IMR-90 (cell line): Measurements from ENCODE around the gene UBXN6. TPM values are rescaled to one million over a fixed set of nuclear protein-coding genes. Genes with fewer than 3 reads are reported as not detected.

Experiments
- ATAC-seq: fragments of 200-7000 bp; cut with Tn5 transposase; 2 replicates; pipeline ENCODE4 v1.9.1; 2020; ENCODE audit warnings: low read depth, mild to moderate bottlenecking, moderate library complexity
- BruUV-seq: library from RNA; stranded (reverse); fragments of 400-500 nt; replicated peaks from 2 replicates; lab custom pipeline; 2021; lab: Mats Ljungman, UMichigan
- CTCF ChIA-PET: fragments of 300-600 bp; formaldehyde crosslinking; extraction: SDS; loops from one replicate; lab custom pipeline; 2021; ENCODE audit warnings: antibody characterized with exemption; lab: Yijun Ruan, JAX
- POLR2A ChIA-PET: fragments of 300-600 bp; sonication (Branson Sonifier 250); formaldehyde crosslinking; loops from one replicate; lab custom pipeline; 2022; ENCODE audit warnings: antibody characterized with exemption; ENCODE audit not compliant: unreplicated experiment; lab: Charles Lee
- DNase-seq: peaks from one replicate; pipeline ENCODE4 v3.0.0; 2013
- H2AFZ ChIP-seq: replicated peaks from 2 replicates; pipeline ENCODE3; 2013; ENCODE audit warnings: low read length, mild to moderate bottlenecking; ENCODE audit not compliant: poor library complexity
- H2AK5ac ChIP-seq: 2 replicates; pipeline ENCODE4 v1.6.1; 2013; ENCODE audit warnings: low read depth, low read length, inconsistent platforms
- H2AK9ac ChIP-seq: replicated peaks from 2 replicates; pipeline ENCODE3; 2013; ENCODE audit warnings: mild to moderate bottlenecking, low read depth, low read length, moderate library complexity; ENCODE audit not compliant: poor library complexity
- H2BK120ac ChIP-seq: 2 replicates; pipeline ENCODE4 v1.6.1; 2013; ENCODE audit warnings: low read depth, low read length, inconsistent platforms
- H2BK15ac ChIP-seq: 3 replicates; pipeline ENCODE4 v1.6.1; 2013; ENCODE audit warnings: low read depth, low read length, inconsistent platforms
- H2BK20ac ChIP-seq: 2 replicates; pipeline ENCODE4 v1.6.1; 2013; ENCODE audit warnings: low read depth, mild to moderate bottlenecking, inconsistent platforms, low read length, moderate library complexity
- H2BK5ac ChIP-seq: 2 replicates; pipeline ENCODE4 v1.6.1; 2013; ENCODE audit warnings: mild to moderate bottlenecking, low read depth, low read length, inconsistent platforms; ENCODE audit not compliant: poor library complexity, severe bottlenecking
- H3K14ac ChIP-seq: replicated peaks from 2 replicates; pipeline ENCODE4 v1.6.1; 2013; ENCODE audit warnings: low read depth, low read length, inconsistent platforms
- H3K18ac ChIP-seq: 2 replicates; pipeline ENCODE4 v1.6.1; 2013; ENCODE audit warnings: low read depth, low read length, control low read depth
- H3K23ac ChIP-seq: 2 replicates; pipeline ENCODE4 v1.6.1; 2013; ENCODE audit warnings: low read depth, low read length, inconsistent platforms
- H3K27ac ChIP-seq: 2 replicates; pipeline ENCODE4 v1.5.1; 2013; ENCODE audit warnings: mild to moderate bottlenecking, control low read depth, low read length; ENCODE audit not compliant: insufficient read depth
- H3K27me3 ChIP-seq: 2 replicates; pipeline ENCODE4 v1.6.1; 2013; ENCODE audit warnings: low read length; ENCODE audit not compliant: control insufficient read depth, insufficient read depth
- H3K36me3 ChIP-seq: 2 replicates; pipeline ENCODE4 v1.6.1; 2013; ENCODE audit warnings: low read length, mixed read lengths; ENCODE audit not compliant: control insufficient read depth, insufficient read depth
- H3K4ac ChIP-seq: 2 replicates; pipeline ENCODE4 v1.6.1; 2013; ENCODE audit warnings: low read depth, low read length, inconsistent platforms
- H3K4me1 ChIP-seq: 2 replicates; pipeline ENCODE4 v1.6.1; 2013; ENCODE audit warnings: low read length, mixed read lengths; ENCODE audit not compliant: control insufficient read depth, insufficient read depth
- H3K4me2 ChIP-seq: 2 replicates; pipeline ENCODE4 v1.6.1; 2013; ENCODE audit warnings: low read depth, mild to moderate bottlenecking, control low read depth, low read length, moderate library complexity
- H3K4me3 ChIP-seq: 2 replicates; pipeline ENCODE4 v1.5.1; 2013; ENCODE audit warnings: low read depth, mild to moderate bottlenecking, control low read depth, low read length, moderate library complexity; ENCODE audit not compliant: insufficient read depth
- H3K56ac ChIP-seq: 2 replicates; pipeline ENCODE4 v1.6.1; 2013; ENCODE audit warnings: low read length, inconsistent platforms; ENCODE audit not compliant: insufficient read depth; ENCODE audit errors: extremely low read depth
- H3K79me1 ChIP-seq, 2 experiments: 2 replicates each; pipeline ENCODE4 v1.6.1; 2013; ENCODE audit warnings: low read length in 2 of 2, inconsistent platforms in 1 of 2, low read depth in 1 of 2
- H3K9ac ChIP-seq: 2 replicates; pipeline ENCODE4 v1.6.1; 2013; ENCODE audit warnings: low read depth, low read length, control low read depth
- H3K9me1 ChIP-seq: 2 replicates; pipeline ENCODE4 v1.6.1; 2013; ENCODE audit warnings: low read length, inconsistent platforms; ENCODE audit not compliant: insufficient read depth
- H3K9me3 ChIP-seq: 2 replicates; pipeline ENCODE4 v1.6.1; 2013; ENCODE audit warnings: low read length; ENCODE audit not compliant: control insufficient read depth, insufficient read depth
- H4K20me1 ChIP-seq: 2 replicates; pipeline ENCODE4 v1.6.1; 2013; ENCODE audit warnings: low read length, inconsistent platforms; ENCODE audit not compliant: insufficient read depth
- H4K5ac ChIP-seq: 2 replicates; pipeline ENCODE4 v1.6.1; 2013; ENCODE audit warnings: mild to moderate bottlenecking, low read depth, low read length, control low read depth
- H4K8ac ChIP-seq, 2 experiments: 2 replicates each; pipeline ENCODE4 v1.6.1; 2013; ENCODE audit warnings: low read depth in 2 of 2, low read length in 2 of 2, control low read depth in 1 of 2, inconsistent platforms in 1 of 2
- H4K91ac ChIP-seq: 2 replicates; pipeline ENCODE4 v1.6.1; 2013; ENCODE audit warnings: low read depth, low read length, inconsistent platforms; ENCODE audit not compliant: insufficient read depth
- CHD1 ChIP-seq: IDR thresholded peaks from 2 replicates; pipeline ENCODE4 v1.6.1; 2012; ENCODE audit warnings: low read depth, low read length, improper control_type of control experiment
- CTCF ChIP-seq: conservative IDR thresholded peaks from 2 replicates; pipeline ENCODE4 v1.5.1; 2012; ENCODE audit warnings: mild to moderate bottlenecking, low read depth, low read length, improper control_type of control experiment
- ELK1 ChIP-seq: fragments of 150-350 bp; IDR thresholded peaks from 2 replicates; pipeline ENCODE4 v1.6.1; 2016; ENCODE audit warnings: low read depth, mild to moderate bottlenecking, low read length, moderate library complexity, borderline replicate concordance
- FOS ChIP-seq: fragments of 150-350 bp; IDR thresholded peaks from 2 replicates; pipeline ENCODE4 v1.6.1; 2016; ENCODE audit warnings: low read depth, low read length
- MAZ ChIP-seq: IDR thresholded peaks from 2 replicates; pipeline ENCODE4 v1.6.1; 2012; ENCODE audit warnings: low read depth, mild to moderate bottlenecking, low read length, improper control_type of control experiment, moderate library complexity, borderline replicate concordance
- MXI1 ChIP-seq: IDR thresholded peaks from 2 replicates; pipeline ENCODE4 v1.6.1; 2012; ENCODE audit warnings: low read depth, mild to moderate bottlenecking, low read length, moderate library complexity, borderline replicate concordance
- NFE2L2 ChIP-seq: fragments of 150-350 bp; IDR thresholded peaks from 2 replicates; pipeline ENCODE4 v1.6.1; 2016; ENCODE audit warnings: low read depth, mild to moderate bottlenecking, low read length
- POLR2A ChIP-seq: IDR thresholded peaks from 2 replicates; pipeline ENCODE4 v1.6.1; 2012; ENCODE audit warnings: mild to moderate bottlenecking, low read depth, low read length
- RAD21 ChIP-seq: IDR thresholded peaks from 2 replicates; pipeline ENCODE4 v1.6.1; 2012; ENCODE audit warnings: low read length, improper control_type of control experiment
- RCOR1 ChIP-seq: IDR thresholded peaks from 2 replicates; pipeline ENCODE4 v1.6.1; 2012; ENCODE audit warnings: mild to moderate bottlenecking, low read length, improper control_type of control experiment; ENCODE audit not compliant: insufficient replicate concordance
- RFX5 ChIP-seq: IDR thresholded peaks from 2 replicates; pipeline ENCODE4 v1.8.0; 2012; ENCODE audit warnings: low read depth, mild to moderate bottlenecking, low read length, moderate library complexity
- SMC3 ChIP-seq: fragments of 150-350 bp; IDR thresholded peaks from 2 replicates; pipeline ENCODE4 v1.6.1; 2016; ENCODE audit warnings: low read depth, mild to moderate bottlenecking, antibody characterized with exemption, low read length, moderate library complexity
- WGBS, 2 experiments: methylation state at CpG; one replicate each; pipeline versions ENCODE4 v1.1.5 to v1.1.7; 2013; ENCODE audit warnings: missing lambda C conversion rate in 2 of 2; ENCODE audit not compliant: insufficient read length in 1 of 2; ENCODE audit errors: extremely low coverage in 2 of 2; 5-methylcytosine and 5-hydroxymethylcytosine counted together
- dilution Hi-C: fragments of 300-500 bp; cut with HindIII; formaldehyde crosslinking; loops from one replicate; pipeline ENCODE4 v1.14.3; 2018; ENCODE audit warnings: low sequenced_read_pairs; ENCODE audit not compliant: unreplicated experiment
- in situ Hi-C: fragments of 300-500 bp; cut with MboI; formaldehyde crosslinking; loops from 3 replicates; pipeline ENCODE4 v1.14.3; 2019; ENCODE audit warnings: low sequenced_read_pairs, inconsistent platforms, mixed read lengths
- intact Hi-C: fragments of 100-400 bp; cut with micrococcal nuclease; formaldehyde crosslinking; loops from 2 replicates; pipeline ENCODE4 v1.10.0; 2022
- polyA plus RNA-seq, 3 experiments: library from polyadenylated mRNA; depleted of rRNA; stranded (reverse); fragments of >200 nt; gene quantifications; 2 replicates each; pipeline ENCODE4 v1.2.3, GENCODE V29; 2012; ENCODE audit warnings: low replicate concordance in 1 of 3
- total RNA-seq: library from RNA; depleted of rRNA; stranded (reverse); fragments of >200 nt; gene quantifications from 2 replicates; pipeline ENCODE4 v1.2.3, GENCODE V29; 2012

UBXN6 gene
- total and polyA plus RNA-seq, 2 of the 4 experiments (the other 2 are of a cell fraction) = 84.2 to 86.5 TPM

- TF ChIP-seq RAD21 = no peak
- TF ChIP-seq ELK1 = no peak
- no peak for TF ChIP-seq MAZ
Observed at GRCh38 chr19:4492337-4493103, 34.9 kb upstream of the UBXN6 start (continued).

GRCh38 chr19:4491446-4491845 is 33.9 kb upstream of the UBXN6 start:
- dilution Hi-C loops (no loop called here), intact Hi-C loops (no loop called here), in situ Hi-C loops (no loop called here)
- Histone ChIP-seq H4K5ac (no peak overlapping the region), H3K18ac (no peak overlapping the region), H3K36me3 (peaks cover 72% of the 10 kb centered on the region), H4K91ac (no peak overlapping the region), H3K14ac (no peak overlapping the region), H3K4me1 (no peaks in the 10 kb centered on the region), H4K8ac (no peak overlapping the region), H2BK15ac (no peak overlapping the region), H2BK120ac (no peak overlapping the region), H2AFZ (no peak overlapping the region), H2BK20ac (no peak overlapping the region), H2AK9ac (no peak overlapping the region), H3K4ac (no peak overlapping the region), H3K23ac (no peak overlapping the region), H3K4me2 (no peak overlapping the region), H2AK5ac (no peak overlapping the region), H3K9me1 (peaks cover 13% of the 10 kb centered on the region), H3K27ac (no peak overlapping the region), H3K9ac (no peak overlapping the region), H3K27me3 (no peaks in the 10 kb centered on the region), H3K56ac (no peak overlapping the region), H4K20me1 (peaks cover 14% of the 10 kb centered on the region; the same call in 1 of the 2 replicates), H2BK5ac (no peak overlapping the region), H3K79me1 (peaks cover 7 to 27% of the 10 kb centered on the region in 2 experiments), H3K9me3 (no peaks in the 10 kb centered on the region), H3K4me3 (no peak overlapping the region)
- WGBS, 2 experiments = 98% methylated on average over 14 of the region's 21 CpGs; no CpG with 5 or more reads in 1 of the 2 experiments
- POLR2A ChIA-PET = no interaction called here
- DNase-seq = no peak
- CTCF ChIA-PET = no interaction called here
- no TSS peak for BruUV-seq
- ATAC-seq = no peak
- TF ChIP-seq RFX5 (no peak), CHD1 (no peak), SMC3 (no peak), RAD21 (no peak), MAZ (no peak), CTCF (no peak), NFE2L2 (no peak), FOS (no peak), ELK1 (no peak), RCOR1 (no peak), MXI1 (no peak), POLR2A (no peak)
